Measurements from ENCODE around the gene CCL25. TPM values are rescaled to one million over a fixed set of nuclear protein-coding genes. Genes with fewer than 3 reads are reported as not detected.
"Not testable (repeated sequence)": the region's sequence is repeated elsewhere in the genome, so short reads cannot be mapped to it uniquely, and the experiment has no call there.

The CCL25 gene
- total RNA-seq, 2 experiments from 2014 or later: 5.2 to 7.4 TPM

GRCh38 chr19:8095354-8095886 lies 42.9 kb downstream of the CCL25 start:
- peaks cover 7% of the 10 kb centered on the region for H3K27me3 Mint-ChIP-seq
- no peaks in the 10 kb centered on the region for H3K36me3 Mint-ChIP-seq (ENCODE audit: low read depth)
- peaks cover 39% of the 10 kb centered on the region for H3K9me3 Mint-ChIP-seq

DNA sequence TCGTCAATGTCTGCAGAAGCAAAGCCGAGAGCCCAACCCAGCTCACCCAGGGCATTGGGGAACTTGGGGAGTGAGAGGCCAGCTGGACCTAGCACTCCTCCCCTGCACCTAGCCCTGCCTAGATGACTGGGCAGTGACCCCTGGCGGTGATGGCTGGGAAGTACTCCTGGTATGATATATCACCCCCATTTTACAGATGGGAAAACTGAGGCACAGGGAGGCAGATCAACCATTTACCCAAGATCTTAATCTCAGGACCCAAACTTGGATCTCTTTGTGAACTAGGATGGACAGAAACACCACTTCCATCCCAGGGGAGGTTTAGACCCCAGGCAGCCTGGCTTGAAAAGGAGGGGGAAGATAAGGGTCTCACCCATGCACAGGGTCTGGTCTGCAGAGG lies 43.5 kb downstream of the CCL25 start:
- CTCF ChIA-PET: no interaction called here
- peaks cover 7% of the 10 kb centered on the region for H3K27me3 Mint-ChIP-seq

More at GRCh38 chr19:8095354-8095886, 42.9 kb downstream of the CCL25 start:
- POLR2A ChIA-PET: no interaction called here
- CTCF ChIA-PET: interaction anchor here (0.9 kb wide), 1 partner anchor 229 kb away, joined by 3 read pairs; no protein-coding TSS in a partner anchor
- no peak overlapping the region for H3K4me3 Mint-ChIP-seq
- H3K27ac Mint-ChIP-seq: no peak overlapping the region
- H3K4me1 Mint-ChIP-seq: no peaks in the 10 kb centered on the region
- no peak for DNase-seq

DNA sequence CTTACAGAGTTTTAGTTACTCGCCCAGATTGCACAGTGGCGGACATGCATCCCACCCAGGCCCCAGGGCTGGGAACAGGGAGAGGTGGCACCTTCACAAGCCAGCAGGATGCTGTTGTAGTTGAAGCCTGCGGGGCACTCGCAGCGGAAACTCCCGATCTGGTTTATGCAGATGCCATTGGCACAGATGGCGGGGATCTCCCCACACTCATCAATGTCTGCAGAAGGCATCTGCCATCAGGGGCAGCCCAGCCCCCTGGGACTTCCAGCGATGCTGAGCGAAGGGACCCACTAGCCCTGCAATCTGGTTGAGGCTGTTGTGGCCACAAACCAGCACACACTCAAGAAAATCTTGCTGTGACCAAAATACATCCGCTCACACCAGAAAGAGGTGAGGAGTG lies 44.6 kb downstream of the CCL25 start:
- POLR2A ChIA-PET: no interaction called here
- no peak overlapping the region for H3K27ac Mint-ChIP-seq
- peaks cover 36% of the 10 kb centered on the region for H3K9me3 Mint-ChIP-seq
- peaks cover 7% of the 10 kb centered on the region for H3K27me3 Mint-ChIP-seq
- no peaks in the 10 kb centered on the region for H3K36me3 Mint-ChIP-seq (ENCODE audit: low read depth)
- CTCF ChIA-PET: no interaction called here
- no peaks in the 10 kb centered on the region for H3K4me1 Mint-ChIP-seq
- DNase-seq: no peak
- H3K4me3 Mint-ChIP-seq: no peak overlapping the region

More for the DNA sequence above, 43.5 kb downstream of the CCL25 start:
- POLR2A ChIA-PET: no interaction called here
- Mint-ChIP-seq H3K27ac (no peak overlapping the region), H3K36me3 (ENCODE audit: low read depth) (no peaks in the 10 kb centered on the region), H3K4me3 (no peak overlapping the region), H3K4me1 (no peaks in the 10 kb centered on the region), H3K9me3 (peaks cover 39% of the 10 kb centered on the region)
- DNase-seq: no peak

DNA sequence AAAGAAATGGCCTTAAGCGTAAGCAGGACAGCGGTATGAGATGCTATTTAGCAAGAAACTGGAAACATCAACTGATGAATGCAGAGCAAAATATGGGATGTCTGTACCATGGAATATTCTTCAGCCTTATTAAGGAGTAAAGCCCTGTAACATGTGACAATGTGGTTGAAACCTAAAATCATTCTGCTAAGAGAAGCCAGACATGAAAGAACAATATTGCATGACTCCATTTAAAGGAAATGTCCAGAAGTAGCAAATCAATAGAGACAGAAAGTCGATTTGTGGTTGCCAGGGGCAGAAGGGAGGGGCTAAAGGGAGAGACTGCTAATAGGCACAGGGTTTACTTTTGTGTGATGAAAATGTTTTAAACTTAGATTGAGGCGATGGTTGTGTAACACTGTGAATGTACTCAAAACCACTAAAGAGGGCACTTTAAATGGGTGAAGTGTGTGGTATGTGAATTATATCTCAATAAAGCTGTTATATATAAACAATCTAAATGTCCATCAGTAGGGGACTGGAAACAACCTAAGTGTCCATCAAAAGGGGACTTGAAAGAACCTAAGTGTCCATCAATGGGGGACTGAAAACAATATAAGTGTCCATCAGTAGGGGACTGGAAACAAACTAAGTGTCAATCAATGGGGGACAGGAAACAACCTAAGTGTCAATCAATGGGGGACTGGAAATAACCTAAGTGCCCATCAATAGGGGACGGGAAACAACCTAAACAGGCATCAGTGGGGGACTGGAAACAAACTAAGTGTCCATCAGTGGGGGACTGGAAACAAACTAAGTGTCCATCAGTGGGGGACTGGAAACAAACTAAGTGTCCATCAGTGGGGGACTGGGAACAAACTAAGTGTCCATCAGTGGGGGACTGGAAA lies 45.4 kb downstream of the CCL25 start:
- no peak overlapping the region for H3K27ac Mint-ChIP-seq
- DNase-seq: no peak
- POLR2A ChIA-PET: no interaction called here
- no peaks in the 10 kb centered on the region for H3K4me1 Mint-ChIP-seq
- H3K36me3 Mint-ChIP-seq (ENCODE audit: low read depth): no peaks in the 10 kb centered on the region
- no peak overlapping the region for H3K4me3 Mint-ChIP-seq
- H3K9me3 Mint-ChIP-seq: peaks cover 36% of the 10 kb centered on the region
- peaks cover 7% of the 10 kb centered on the region for H3K27me3 Mint-ChIP-seq
- CTCF ChIA-PET: no interaction called here

GRCh38 chr19:8101311-8101710 lies 48.8 kb downstream of the CCL25 start:
- no peaks in the 10 kb centered on the region for H3K36me3 Mint-ChIP-seq (ENCODE audit: low read depth)
- ChIA-PET POLR2A (no interaction called here), CTCF (no interaction called here)
- H3K4me3 Mint-ChIP-seq: no peak overlapping the region
- H3K9me3 Mint-ChIP-seq: peaks cover 22% of the 10 kb centered on the region
- peaks cover 7% of the 10 kb centered on the region for H3K27me3 Mint-ChIP-seq
- no peak for DNase-seq
- no peak overlapping the region for H3K27ac Mint-ChIP-seq
- no peaks in the 10 kb centered on the region for H3K4me1 Mint-ChIP-seq

DNA sequence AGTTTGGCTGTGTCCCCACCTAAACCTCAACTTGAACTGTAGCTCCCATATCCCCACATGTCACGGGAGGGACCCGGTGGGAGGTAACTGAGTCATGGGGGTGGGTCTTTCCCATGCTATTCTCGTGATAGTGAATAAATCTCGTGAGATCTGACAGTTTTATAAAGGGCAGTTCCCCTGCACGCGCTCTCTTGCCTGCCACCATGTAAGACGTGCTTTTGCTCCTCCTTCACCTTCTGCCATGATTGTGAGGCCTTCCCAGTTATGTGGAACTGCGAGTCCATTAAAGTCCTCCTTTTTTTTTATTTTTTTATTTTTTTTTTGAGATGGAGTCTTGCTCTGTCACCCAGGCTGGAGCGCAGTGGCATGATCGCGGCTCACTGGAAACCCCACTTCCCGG lies 49.4 kb downstream of the CCL25 start:
- DNase-seq; H3K36me3 Mint-ChIP-seq (ENCODE audit: low read depth); POLR2A ChIA-PET; H3K4me1 Mint-ChIP-seq; H3K27ac Mint-ChIP-seq; H3K27me3 Mint-ChIP-seq; H3K4me3 Mint-ChIP-seq; CTCF ChIA-PET: not testable (repeated sequence)
- peaks cover 16% of the 10 kb centered on the region for H3K9me3 Mint-ChIP-seq

DNA sequence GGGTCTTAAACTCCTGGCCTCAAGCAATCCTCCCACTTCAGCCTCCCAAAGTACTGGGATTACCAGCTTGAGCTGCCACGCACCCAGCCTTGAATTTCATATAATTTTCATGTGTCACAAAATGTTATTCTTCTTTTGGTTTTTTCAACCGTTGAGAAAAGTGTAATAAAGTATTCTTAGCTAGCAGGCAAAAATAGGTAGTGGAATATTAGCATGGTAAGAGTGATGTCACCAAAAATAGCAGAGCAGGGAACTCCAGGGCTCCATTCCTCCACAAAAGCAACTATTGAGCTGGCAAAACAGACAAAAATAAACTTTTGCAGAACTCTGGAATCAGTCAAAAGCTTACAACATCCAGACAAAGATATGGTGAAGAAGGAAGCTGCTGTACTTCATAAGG lies 52.9 kb downstream of the CCL25 start:
- POLR2A ChIA-PET: no interaction called here
- Mint-ChIP-seq H3K27ac (no peak overlapping the region), H3K4me1 (no peaks in the 10 kb centered on the region), H3K36me3 (ENCODE audit: low read depth) (no peaks in the 10 kb centered on the region), H3K4me3 (no peak overlapping the region), H3K27me3 (peaks cover 3% of the 10 kb centered on the region), H3K9me3 (no peaks in the 10 kb centered on the region)
- CTCF ChIA-PET: interaction anchor here (0.6 kb wide), 1 partner anchor 84 kb away, joined by 3 read pairs; no protein-coding TSS in a partner anchor
- DNase-seq: no peak

DNA sequence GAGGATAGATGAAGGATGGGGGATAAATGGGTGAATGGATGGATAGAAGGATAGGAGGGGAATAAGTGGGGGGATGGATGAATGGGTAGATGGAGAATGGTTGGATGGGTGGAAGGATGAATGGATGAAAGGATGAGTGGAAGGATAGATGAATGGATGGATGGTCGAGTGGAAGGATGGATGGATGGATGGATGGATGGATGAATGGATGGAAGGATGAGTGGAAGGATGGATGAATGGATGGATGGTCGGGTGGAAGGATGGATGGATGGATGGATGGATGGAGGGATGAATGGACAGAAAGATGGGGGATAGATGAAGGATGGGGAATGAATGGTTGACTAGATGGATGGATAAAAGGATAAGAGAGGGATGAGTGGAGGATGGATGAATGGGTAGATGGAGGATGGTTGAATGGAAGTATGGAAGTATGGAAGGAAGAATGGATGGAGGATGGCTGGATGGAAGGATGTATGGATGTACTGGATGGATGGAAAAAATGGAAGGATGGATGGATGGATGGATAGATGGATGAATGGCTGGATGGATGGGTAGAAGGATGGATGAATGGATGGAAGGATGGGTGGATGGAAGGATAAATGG lies 54.8 kb downstream of the CCL25 start:
- peaks cover 3% of the 10 kb centered on the region for H3K27me3 Mint-ChIP-seq
- POLR2A ChIA-PET: no interaction called here

DNA sequence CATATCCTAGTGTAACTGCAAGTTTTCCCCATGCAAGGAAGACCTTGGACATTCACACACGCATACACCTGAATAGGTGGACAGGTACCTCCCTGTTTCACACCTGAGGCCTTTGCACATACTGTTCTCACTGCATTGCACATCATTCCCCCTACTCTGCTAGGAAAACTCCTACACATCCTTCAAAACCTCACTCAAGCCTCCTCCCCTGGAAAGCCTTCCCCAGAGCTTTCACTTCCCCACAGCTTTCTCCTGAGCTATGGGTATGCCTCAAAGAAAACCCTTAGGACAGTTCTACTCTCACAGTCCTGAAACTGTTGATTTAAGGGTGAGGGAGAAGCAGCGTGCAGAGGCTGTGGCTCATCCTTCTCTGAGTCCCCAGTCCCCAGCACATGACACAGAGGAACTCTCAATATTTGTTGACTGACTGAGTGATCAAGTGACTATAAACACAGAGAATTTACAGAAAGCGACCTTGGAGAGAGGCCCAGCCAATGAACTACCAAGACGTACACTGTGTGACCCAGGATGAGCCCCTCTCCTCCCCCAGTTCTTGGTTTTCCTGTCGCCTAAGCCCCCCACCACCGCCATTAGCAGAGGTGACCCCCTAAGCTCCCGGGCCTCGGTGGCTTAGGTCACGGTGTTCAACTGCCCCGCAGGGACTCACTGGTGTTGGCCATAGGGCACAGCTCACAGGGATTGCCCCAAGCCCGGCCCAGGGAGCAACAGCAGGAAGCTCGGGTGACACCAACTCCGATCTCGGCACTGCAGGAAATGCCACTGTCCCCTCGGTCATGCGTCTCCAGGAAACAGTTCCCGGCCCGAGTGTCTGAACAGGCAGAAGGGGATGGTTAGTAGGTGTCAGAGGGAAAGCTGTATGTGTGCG lies 56.2 kb downstream of the CCL25 start:
- CTCF ChIA-PET: interaction anchor here (0.5 to 0.6 kb wide), 2 partner anchors 30 to 1682 kb away, joined by 3 to 4 read pairs; no protein-coding TSS in a partner anchor
- no peaks in the 10 kb centered on the region for H3K9me3 Mint-ChIP-seq
- no peaks in the 10 kb centered on the region for H3K36me3 Mint-ChIP-seq (ENCODE audit: low read depth)

More for the DNA sequence above, 54.8 kb downstream of the CCL25 start:
- Mint-ChIP-seq H3K27ac (no peak overlapping the region), H3K36me3 (ENCODE audit: low read depth) (no peaks in the 10 kb centered on the region), H3K4me3 (no peak overlapping the region), H3K4me1 (no peaks in the 10 kb centered on the region), H3K9me3 (no peaks in the 10 kb centered on the region)
- CTCF ChIA-PET: no interaction called here
- no peak for DNase-seq

DNA sequence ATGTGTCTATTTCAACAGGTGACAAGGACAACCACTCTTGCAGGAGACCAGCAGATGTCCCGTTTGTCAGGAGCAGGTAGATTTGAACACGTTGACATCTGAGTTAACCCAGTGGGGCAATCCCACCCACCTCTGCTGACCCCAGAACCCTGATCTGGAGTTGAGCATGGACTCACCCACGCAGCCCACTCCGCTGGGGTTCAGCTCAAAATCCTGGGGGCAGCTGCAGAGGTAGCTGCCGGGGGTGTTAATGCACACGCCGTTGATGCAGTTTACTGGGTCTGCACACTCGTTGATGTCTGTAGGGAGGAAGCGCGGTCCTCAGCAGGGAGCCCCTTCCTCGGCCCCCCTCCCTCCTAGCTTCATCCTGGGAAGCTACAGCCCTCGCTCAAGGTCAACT lies 56.9 kb downstream of the CCL25 start:
- peaks cover 3% of the 10 kb centered on the region for H3K27me3 Mint-ChIP-seq
- no peaks in the 10 kb centered on the region for H3K4me1 Mint-ChIP-seq
- ChIA-PET POLR2A (no interaction called here), CTCF (no interaction called here)
- H3K36me3 Mint-ChIP-seq (ENCODE audit: low read depth): no peaks in the 10 kb centered on the region
- no peaks in the 10 kb centered on the region for H3K9me3 Mint-ChIP-seq
- H3K27ac Mint-ChIP-seq: no peak overlapping the region
- no peak overlapping the region for H3K4me3 Mint-ChIP-seq
- DNase-seq: no peak

More for the DNA sequence above, 56.2 kb downstream of the CCL25 start:
- POLR2A ChIA-PET: no interaction called here
- Mint-ChIP-seq H3K27ac (no peak overlapping the region), H3K27me3 (peaks cover 3% of the 10 kb centered on the region), H3K4me1 (no peaks in the 10 kb centered on the region), H3K4me3 (no peak overlapping the region)
- DNase-seq: no peak

- Mint-ChIP-seq H3K4me1 (no peaks in the 10 kb centered on the region), H3K36me3 (ENCODE audit: low read depth) (no peaks in the 10 kb centered on the region), H3K9me3 (no peaks in the 10 kb centered on the region), H3K27me3 (peaks cover 3% of the 10 kb centered on the region), H3K27ac (no peak overlapping the region), H3K4me3 (no peak overlapping the region)
- no peak for DNase-seq
- ChIA-PET CTCF (interaction anchor here (0.6 to 0.7 kb wide), 2 partner anchors 114 to 123 kb away, joined by 3 read pairs; no protein-coding TSS in a partner anchor), POLR2A (no interaction called here)
Observed at GRCh38 chr19:8109890-8110662, 57.5 kb downstream of the CCL25 start.

DNA sequence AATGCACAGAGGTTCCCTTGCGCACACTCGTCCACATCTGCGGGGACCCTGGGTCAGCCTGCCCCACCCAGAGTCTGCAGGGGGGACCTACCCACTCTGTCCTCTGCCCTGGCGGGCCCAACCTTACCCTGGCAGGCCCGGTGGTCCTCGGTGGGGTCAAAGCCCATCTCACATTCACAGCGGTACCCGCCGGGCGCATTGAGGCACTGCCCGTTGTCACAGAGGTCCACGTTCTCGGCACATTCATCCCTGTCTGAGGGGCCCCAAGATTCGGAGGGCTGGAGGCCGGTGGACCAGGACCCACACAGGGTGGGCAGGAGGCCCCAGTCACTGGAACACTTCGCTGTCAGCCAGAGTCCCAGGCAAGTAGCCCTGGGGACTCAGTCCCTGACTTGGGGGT lies 58.4 kb downstream of the CCL25 start:
- Mint-ChIP-seq H3K9me3 (no peaks in the 10 kb centered on the region), H3K4me1 (no peaks in the 10 kb centered on the region), H3K4me3 (no peak overlapping the region), H3K36me3 (ENCODE audit: low read depth) (no peaks in the 10 kb centered on the region), H3K27ac (no peak overlapping the region), H3K27me3 (peaks cover 3% of the 10 kb centered on the region)
- ChIA-PET CTCF (interaction anchor here (0.6 to 0.7 kb wide), 2 partner anchors 115 to 122 kb away, joined by 3 read pairs; no protein-coding TSS in a partner anchor), POLR2A (no interaction called here)
- DNase-seq: no peak
